OCI-LY1 (cell line): Measurements from ENCODE around the gene SLC43A1.

ENCODE experiments used
- H2AFZ ChIP-seq: fragments of 200-600 bp; sonication (generic), shearing (Covaris generic); 2 replicates; pipeline ENCODE4 v1.6.0; 2014; ENCODE audit warnings: antibody characterized with exemption, mild to moderate bottlenecking, low read length
- H3F3A ChIP-seq: fragments of 200-600 bp; sonication (generic), shearing (Covaris generic); 2 replicates; pipeline ENCODE4 v1.6.0; 2014; ENCODE audit warnings: mild to moderate bottlenecking, antibody characterized with exemption, low read length, moderate library complexity; ENCODE audit not compliant: insufficient read depth
- H3K27ac ChIP-seq: fragments of 200-600 bp; sonication (generic); 2 replicates; pipeline ENCODE4 v1.5.1; 2014; ENCODE audit warnings: low read length, mixed run types, mild to moderate bottlenecking, low read depth; ENCODE audit not compliant: poor library complexity, severe bottlenecking
- H3K27me3 ChIP-seq: fragments of 200-600 bp; sonication (generic); 2 replicates; pipeline ENCODE4 v1.6.0; 2014; ENCODE audit warnings: antibody characterized with exemption, mild to moderate bottlenecking, low read length, moderate library complexity; ENCODE audit not compliant: insufficient read depth
- H3K36me3 ChIP-seq: fragments of 200-600 bp; sonication (generic); 2 replicates; pipeline ENCODE4 v1.6.1; 2014; ENCODE audit warnings: mild to moderate bottlenecking, antibody characterized with exemption, low read length, moderate library complexity, mixed read lengths; ENCODE audit not compliant: insufficient read depth
- H3K4me1 ChIP-seq: fragments of 200-600 bp; sonication (generic); 2 replicates; pipeline ENCODE4 v1.5.1; 2014; ENCODE audit warnings: mild to moderate bottlenecking, low read length, moderate library complexity; ENCODE audit not compliant: insufficient read depth, severe bottlenecking
- H3K4me2 ChIP-seq: fragments of 200-600 bp; sonication (generic), shearing (Covaris generic); 2 replicates; pipeline ENCODE4 v1.6.1; 2014; ENCODE audit warnings: low read length
- H3K4me3 ChIP-seq: fragments of 200-600 bp; sonication (generic); 2 replicates; pipeline ENCODE4 v1.5.1; 2014; ENCODE audit warnings: low read length, low read depth, mild to moderate bottlenecking, mixed read lengths; ENCODE audit not compliant: poor library complexity, severe bottlenecking
- H3K79me2 ChIP-seq: fragments of 200-600 bp; shearing (Covaris generic); 2 replicates; pipeline ENCODE4 v1.6.1; 2016; ENCODE audit warnings: mixed run types, low read length, mixed read lengths; ENCODE audit not compliant: insufficient read depth
- H3K9ac ChIP-seq: fragments of 200-600 bp; sonication (generic), shearing (Covaris generic); 2 replicates; pipeline ENCODE4 v1.6.1; 2014; ENCODE audit warnings: mild to moderate bottlenecking, low read length, mixed read lengths
- H3K9me2 ChIP-seq: fragments of 200-600 bp; sonication (generic), shearing (Covaris generic); 2 replicates; pipeline ENCODE4 v1.6.1; 2014; ENCODE audit warnings: low read depth, mild to moderate bottlenecking, low read length, mixed read lengths
- H3K9me3 ChIP-seq: fragments of 200-600 bp; shearing (Covaris generic); 2 replicates; pipeline ENCODE4 v1.6.1; 2014; ENCODE audit warnings: low read length, mixed read lengths
- H4K20me1 ChIP-seq: fragments of 200-600 bp; sonication (generic), shearing (Covaris generic); 2 replicates; pipeline ENCODE4 v1.6.0; 2016; ENCODE audit warnings: mild to moderate bottlenecking, low read length; ENCODE audit not compliant: insufficient read depth
- EZH2 ChIP-seq: fragments of 200-600 bp; sonication (generic), shearing (Covaris generic); IDR thresholded peaks from 2 replicates; pipeline ENCODE4 v1.8.0; 2017; ENCODE audit warnings: borderline replicate concordance, mixed run types, mild to moderate bottlenecking, antibody characterized with exemption, low read length, moderate library complexity, mixed read lengths
- TF ChIP-seq, protein P1 (sequence below): fragments of 200-600 bp; sonication (generic), shearing (Covaris generic); IDR thresholded peaks from 2 replicates; pipeline ENCODE4 v1.5.1; 2017; ENCODE audit warnings: mild to moderate bottlenecking, antibody characterized with exemption, low read length, moderate library complexity, mixed read lengths

Gene SLC43A1

DNA sequence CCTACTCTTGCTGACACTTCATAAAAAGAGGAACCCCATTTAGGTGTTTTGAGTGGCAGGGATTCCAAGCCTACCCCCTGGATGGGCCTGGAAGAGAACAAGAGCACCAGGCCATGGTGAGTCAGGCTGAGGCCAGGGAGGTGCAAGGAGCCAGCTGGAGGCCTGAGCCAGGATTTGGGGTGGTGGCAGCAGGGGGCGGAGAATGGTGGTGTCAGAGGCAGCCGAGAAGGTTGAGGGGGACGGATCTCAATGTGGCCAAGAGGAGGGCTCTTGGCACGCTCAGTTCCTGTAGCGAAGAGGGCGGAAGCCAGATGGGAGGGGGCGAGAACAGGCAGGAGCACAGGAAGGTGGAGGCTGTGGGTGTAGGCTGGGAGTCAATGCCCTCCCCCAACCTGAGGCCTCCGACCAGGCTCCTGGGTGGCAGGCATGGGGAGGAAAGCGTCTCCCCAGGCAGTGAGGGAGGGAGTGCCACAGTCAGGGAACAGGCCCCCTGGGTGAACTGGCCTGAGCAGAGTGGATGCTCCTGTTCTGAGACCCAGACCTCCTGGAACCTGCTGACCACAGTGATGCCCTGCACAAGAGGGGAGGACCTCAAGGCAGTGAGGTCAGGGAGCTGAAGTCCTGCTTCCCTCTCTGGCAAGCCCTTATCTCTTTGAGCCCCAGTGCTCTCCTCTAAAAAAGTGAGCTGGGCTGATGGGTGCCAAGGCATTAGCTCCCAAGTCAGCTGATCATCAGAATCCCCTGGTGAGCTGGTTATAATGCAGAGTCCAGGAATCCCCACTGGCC lies 41.3 kb downstream of the SLC43A1 start:
- peaks cover 7% of the 10 kb centered on the region for H3K4me1 ChIP-seq
- no peak overlapping the region for H2AFZ ChIP-seq
- no peak overlapping the region for H3K9ac ChIP-seq
- TF ChIP-seq EZH2: no peak
- TF ChIP-seq, protein P1, sequence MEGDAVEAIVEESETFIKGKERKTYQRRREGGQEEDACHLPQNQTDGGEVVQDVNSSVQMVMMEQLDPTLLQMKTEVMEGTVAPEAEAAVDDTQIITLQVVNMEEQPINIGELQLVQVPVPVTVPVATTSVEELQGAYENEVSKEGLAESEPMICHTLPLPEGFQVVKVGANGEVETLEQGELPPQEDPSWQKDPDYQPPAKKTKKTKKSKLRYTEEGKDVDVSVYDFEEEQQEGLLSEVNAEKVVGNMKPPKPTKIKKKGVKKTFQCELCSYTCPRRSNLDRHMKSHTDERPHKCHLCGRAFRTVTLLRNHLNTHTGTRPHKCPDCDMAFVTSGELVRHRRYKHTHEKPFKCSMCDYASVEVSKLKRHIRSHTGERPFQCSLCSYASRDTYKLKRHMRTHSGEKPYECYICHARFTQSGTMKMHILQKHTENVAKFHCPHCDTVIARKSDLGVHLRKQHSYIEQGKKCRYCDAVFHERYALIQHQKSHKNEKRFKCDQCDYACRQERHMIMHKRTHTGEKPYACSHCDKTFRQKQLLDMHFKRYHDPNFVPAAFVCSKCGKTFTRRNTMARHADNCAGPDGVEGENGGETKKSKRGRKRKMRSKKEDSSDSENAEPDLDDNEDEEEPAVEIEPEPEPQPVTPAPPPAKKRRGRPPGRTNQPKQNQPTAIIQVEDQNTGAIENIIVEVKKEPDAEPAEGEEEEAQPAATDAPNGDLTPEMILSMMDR: no peak
- H3K9me3 ChIP-seq: no peaks in the 10 kb centered on the region
- H3K36me3 ChIP-seq: no peaks in the 10 kb centered on the region
- no peaks in the 10 kb centered on the region for H3K9me2 ChIP-seq
- no peaks in the 10 kb centered on the region for H4K20me1 ChIP-seq
- no peak overlapping the region for H3K4me2 ChIP-seq
- H3K79me2 ChIP-seq: no peaks in the 10 kb centered on the region
- no peaks in the 10 kb centered on the region for H3F3A ChIP-seq
- peaks cover 6% of the 10 kb centered on the region; the same call in 1 of the 2 replicates for H3K27me3 ChIP-seq
- no peak overlapping the region for H3K4me3 ChIP-seq
- H3K27ac ChIP-seq: no peak overlapping the region

DNA sequence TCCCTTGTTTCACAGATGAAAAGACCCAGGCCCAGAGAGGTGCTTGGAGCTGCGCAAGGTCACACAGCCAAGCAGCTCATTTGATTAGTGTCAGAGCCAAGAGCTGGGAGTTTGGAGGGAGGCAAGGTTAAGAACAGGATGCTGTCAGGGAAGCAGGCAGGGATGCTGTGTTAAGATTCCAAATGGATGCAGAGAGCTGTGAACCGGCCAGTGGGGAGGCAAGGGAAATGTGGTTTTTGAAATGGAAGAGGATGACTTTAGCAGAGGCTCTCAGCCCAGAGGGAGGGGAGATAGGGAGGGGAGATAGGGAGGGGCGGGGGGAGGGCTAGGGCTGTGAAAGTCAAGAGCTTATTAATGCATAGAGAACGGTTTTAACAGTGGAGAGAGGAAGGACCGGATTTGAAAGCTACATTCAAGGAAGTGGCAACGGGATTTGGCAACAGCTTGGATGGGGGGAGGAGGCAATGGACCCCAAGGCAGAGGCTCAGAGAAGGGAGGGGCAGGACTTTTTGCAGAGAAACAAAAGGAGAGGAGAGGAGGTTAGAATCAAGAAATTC lies 42.1 kb downstream of the SLC43A1 start:
- Histone ChIP-seq H4K20me1 (no peaks in the 10 kb centered on the region), H3K27ac (no peak overlapping the region), H2AFZ (no peak overlapping the region), H3K27me3 (peaks cover 6% of the 10 kb centered on the region; the same call in 1 of the 2 replicates), H3K4me1 (peaks cover 7% of the 10 kb centered on the region), H3F3A (no peaks in the 10 kb centered on the region), H3K4me2 (no peak overlapping the region), H3K9me3 (no peaks in the 10 kb centered on the region), H3K36me3 (no peaks in the 10 kb centered on the region), H3K9me2 (no peaks in the 10 kb centered on the region), H3K4me3 (no peak overlapping the region), H3K79me2 (no peaks in the 10 kb centered on the region), H3K9ac (no peak overlapping the region)
- TF ChIP-seq EZH2: no peak
- TF ChIP-seq, protein P1: no peak

DNA sequence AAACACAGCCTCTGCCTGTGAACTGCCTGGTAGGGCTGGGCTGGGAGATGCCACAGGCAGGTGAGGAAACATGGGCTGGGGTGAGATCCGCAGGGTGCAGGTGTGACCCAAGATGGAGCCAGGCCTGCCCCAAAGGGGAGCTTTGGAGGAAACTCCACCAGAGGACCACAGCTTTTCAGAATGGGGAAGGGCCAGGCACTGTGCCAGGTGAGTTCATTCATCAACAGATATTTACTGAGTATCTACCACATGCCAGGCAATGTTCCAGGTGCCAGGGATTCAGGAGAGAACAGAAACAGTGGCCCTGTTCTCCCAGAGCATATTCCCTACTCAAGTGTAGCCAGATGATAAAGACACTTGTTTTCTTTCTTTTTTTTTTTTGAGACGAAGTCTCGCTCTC lies 44.0 kb downstream of the SLC43A1 start:
- H2AFZ ChIP-seq: no peak overlapping the region
- no peaks in the 10 kb centered on the region for H3K9me2 ChIP-seq
- no peaks in the 10 kb centered on the region for H4K20me1 ChIP-seq
- H3K4me3 ChIP-seq: no peak overlapping the region
- H3F3A ChIP-seq: no peaks in the 10 kb centered on the region
- TF ChIP-seq, protein P1: no peak
- TF ChIP-seq EZH2: no peak
- peaks cover 3% of the 10 kb centered on the region for H3K4me1 ChIP-seq
- no peaks in the 10 kb centered on the region for H3K79me2 ChIP-seq
- H3K27ac ChIP-seq: no peak overlapping the region
- H3K9ac ChIP-seq: no peak overlapping the region
- H3K4me2 ChIP-seq: no peak overlapping the region
- H3K27me3 ChIP-seq: no peaks in the 10 kb centered on the region; the same call in 1 of the 2 replicates
- H3K9me3 ChIP-seq: no peaks in the 10 kb centered on the region
- no peaks in the 10 kb centered on the region for H3K36me3 ChIP-seq
